Measurements from ENCODE around the gene MAGEB6.
"Not testable (repeated sequence)": the region's sequence is repeated elsewhere in the genome, so short reads cannot be mapped to it uniquely, and the experiment has no call there.

MAGEB6 gene, protein sequence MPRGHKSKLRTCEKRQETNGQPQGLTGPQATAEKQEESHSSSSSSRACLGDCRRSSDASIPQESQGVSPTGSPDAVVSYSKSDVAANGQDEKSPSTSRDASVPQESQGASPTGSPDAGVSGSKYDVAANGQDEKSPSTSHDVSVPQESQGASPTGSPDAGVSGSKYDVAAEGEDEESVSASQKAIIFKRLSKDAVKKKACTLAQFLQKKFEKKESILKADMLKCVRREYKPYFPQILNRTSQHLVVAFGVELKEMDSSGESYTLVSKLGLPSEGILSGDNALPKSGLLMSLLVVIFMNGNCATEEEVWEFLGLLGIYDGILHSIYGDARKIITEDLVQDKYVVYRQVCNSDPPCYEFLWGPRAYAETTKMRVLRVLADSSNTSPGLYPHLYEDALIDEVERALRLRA

DNA sequence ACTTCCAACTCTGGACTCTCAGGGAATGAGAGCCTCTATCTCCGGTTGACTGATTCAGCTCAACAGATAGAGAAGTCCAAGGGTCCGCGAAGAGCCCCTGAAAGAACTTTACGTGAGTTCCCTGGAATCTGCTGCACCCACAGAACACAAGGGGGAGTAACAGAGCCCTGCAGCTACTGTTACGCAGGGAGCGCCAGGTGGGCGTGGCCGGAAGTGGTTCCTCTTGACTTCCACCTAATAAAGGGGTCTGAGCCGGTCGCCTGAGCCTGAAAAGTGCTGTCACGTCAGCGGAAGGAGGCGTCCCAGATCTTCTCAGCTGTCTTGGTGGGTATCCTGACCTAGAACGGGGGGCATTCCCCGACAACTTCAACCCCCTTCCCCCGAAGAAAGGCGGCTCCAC lies at the start of gene MAGEB6:
Gene MAGEB6 (plus strand): TSS at position 237 of the 400 bp plus-strand sequence. CDS start 1,407 bp downstream, outside the sequence.
- no peak for DNase-seq

DNA sequence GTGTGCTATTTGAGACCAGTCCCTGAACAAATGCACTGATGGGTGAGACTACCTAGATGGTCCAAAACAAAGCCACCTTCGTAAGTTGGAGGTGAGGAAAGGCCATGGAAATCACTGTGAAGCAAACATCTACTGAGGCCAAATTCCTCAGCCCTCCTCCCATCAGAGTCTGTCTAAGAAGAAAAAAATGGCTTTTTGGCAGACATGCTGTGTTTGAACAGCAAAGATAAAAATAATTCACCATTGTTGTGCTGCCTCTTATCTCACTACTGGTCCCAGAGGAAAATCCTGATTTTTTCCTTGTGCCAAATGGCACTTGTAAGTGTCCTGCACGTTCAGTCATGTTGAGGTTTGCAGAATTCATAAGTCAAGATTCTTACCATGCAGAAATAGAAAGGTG lies 46.2 kb upstream of the MAGEB6 start:
- DNase-seq: no peak

DNA sequence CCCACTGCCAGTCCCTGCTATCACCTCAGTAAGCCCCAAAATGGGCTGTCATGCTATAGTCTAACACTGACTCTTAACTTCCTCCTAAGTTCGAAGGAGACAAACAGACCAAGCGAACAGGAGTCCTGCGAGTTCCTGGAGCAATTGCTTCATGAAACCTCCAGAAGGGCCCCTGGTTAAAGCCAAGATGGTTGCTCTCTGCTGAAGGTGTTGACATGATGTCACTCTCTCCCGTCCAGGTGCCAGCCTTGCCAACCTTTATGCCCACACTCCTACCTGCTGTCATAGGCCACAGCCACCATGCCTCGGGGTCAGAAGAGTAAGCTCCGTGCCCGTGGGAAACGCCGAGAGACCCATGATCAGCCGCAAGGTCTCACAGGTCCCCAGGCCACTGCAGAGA lies 31.9 kb upstream of the MAGEB6 start, which contains the start of gene MAGEB6B:
Gene MAGEB6B (plus strand): TSS at position 301 of the 400 bp plus-strand sequence. CDS start 0 bp downstream, at position 301.
- no peak for DNase-seq

DNA sequence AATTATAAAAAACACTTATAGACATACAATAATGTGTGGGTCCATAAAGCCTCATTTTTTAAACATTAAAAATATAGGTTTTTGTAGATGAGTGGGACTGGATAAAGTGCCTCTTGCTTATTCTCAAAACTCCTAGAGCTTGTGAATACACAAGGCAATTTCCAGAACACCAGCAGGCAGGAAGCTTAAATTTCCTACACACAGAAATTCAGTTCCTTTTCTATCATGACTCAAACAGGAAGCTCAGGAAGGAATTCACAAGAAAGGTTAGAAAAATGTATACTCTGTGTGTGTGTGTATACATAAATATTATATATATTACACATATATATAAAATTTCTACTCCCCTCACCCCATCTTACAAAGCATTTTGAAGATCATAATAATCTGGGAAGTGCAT lies 11.3 kb downstream of the MAGEB6 start:
- no peak for DNase-seq

DNA sequence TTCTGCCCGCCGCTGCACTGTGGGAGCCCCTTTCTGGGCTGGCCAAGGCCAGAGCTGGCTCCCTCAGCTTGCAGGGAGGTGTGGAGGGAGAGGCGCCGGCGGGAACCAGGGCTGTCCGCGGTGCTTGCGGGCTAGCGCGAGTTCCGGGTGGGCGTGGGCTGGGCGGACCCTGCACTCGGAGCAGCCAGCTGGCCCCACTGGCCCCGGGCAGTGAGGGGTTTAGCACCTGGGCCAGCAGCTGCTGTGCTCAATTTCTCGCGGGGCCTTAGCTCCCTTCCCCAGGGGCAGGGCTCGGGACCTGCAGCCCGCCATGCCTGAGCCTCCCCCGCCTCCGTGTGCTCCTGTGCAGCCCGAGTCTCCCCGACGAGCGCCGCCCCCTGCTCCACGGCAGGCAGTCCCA lies 12.5 kb downstream of the MAGEB6 start:
- not testable (repeated sequence) for DNase-seq

DNA sequence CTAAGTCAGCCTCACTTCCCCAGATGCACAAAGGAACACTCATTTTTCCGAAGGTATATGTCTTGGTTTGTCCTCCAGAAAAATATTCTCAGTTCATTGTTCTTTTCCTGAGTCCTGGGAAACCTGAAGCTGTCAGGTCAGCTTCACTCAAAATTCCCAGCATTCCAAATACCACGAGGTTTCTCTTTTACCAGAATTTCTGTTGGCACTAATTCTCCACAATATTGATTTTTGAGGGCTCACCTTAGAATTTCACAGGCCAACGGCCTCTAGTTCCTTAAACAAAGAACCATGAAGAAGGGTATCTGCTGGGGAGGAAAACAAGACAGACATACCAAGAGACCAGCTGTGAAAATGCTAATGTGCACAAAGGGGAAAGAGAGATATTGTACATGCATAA lies 15.8 kb downstream of the MAGEB6 start:
- DNase-seq: no peak

DNA sequence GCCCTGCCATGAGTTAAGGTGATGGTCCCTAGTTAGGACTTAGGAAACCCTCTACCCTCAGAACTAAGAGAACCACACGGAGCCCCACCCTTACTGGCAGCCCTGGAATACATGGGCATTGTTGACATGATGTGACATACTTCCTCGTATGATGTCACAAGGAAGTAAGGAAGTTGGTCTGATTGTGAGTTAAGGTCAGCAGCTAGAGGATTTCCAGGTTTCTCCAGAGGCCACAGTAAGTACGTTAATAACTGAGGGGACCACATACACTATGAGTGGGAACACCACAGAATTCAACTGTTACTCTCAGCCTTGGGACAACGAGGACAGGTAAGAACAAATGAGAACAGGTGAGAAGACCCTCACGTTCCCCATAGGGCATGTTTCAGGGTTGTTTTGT lies 23.6 kb downstream of the MAGEB6 start, which contains the start of gene MAGEB5:
Gene MAGEB5 (plus strand): TSS at position 301 of the 400 bp plus-strand sequence. CDS start 1,133 bp downstream, outside the sequence.
- DNase-seq: no peak

DNA sequence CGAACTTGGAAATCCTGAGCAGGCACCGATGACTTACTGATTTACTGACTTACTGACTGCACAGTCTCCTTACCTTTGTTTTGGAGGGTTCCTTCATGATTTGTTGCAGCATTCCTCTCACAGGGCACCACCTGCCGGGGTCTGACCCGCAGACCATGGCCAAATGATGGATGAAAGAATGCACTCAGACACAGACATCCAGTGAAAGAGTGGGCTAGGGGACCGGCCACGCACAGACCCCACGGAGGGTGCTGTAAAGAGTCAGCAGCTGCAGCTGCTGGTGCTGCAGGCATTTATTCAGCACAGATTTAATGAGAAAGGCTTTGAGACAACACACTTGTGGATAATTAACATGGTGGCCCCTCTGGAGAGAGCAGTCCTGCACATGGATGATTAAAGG lies 27.1 kb downstream of the MAGEB6 start:
- no peak for DNase-seq

DNA sequence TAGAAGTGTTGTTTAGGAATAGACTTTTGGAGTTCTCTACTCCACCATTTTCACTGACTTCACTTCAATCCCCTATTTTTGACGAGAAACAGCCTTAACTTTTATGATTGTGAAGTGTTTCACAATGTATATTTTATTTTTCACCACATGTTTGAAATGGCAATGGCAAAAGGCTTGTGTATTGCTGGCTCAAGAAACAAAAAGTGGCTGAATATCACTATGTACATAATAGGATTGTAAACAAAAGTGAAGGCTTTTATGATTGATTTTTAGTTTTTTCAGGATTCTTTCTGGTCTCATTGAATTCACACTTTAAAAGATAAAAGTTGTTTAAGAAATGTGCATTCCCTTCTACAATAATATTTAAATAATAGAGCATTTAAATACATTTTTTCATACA lies 41.9 kb downstream of the MAGEB6 start:
- no peak for DNase-seq

Data from NCI-H1436 (cell line).